B cell (primary cell): ENCODE results near the gene OASL. TPM values are rescaled to one million over a fixed set of nuclear protein-coding genes. Genes with fewer than 3 reads are reported as not detected.

Experiments
- ATAC-seq: fragments of 200-7000 bp; cut with Tn5 transposase; one replicate; pipeline ENCODE4 v1.10.0; 2021; ENCODE audit warnings: low read depth, mild to moderate bottlenecking, moderate number of reproducible peaks, moderate library complexity
- CTCF ChIA-PET: fragments of 350-600 bp; sonication (Branson Sonifier 250); formaldehyde crosslinking; loops from one replicate; lab custom pipeline; 2021; ENCODE audit warnings: antibody characterized with exemption, inconsistent platforms; lab: Charles Lee
- POLR2A ChIA-PET: fragments of 350-600 bp; sonication (Branson Sonifier 250); formaldehyde crosslinking; loops from one replicate; lab custom pipeline; 2021; ENCODE audit warnings: antibody characterized with exemption; lab: Charles Lee
- DNase-seq: peaks from one replicate; pipeline ENCODE4 v3.0.0; 2013
- H2AFZ ChIP-seq: 2 replicates; pipeline ENCODE4 v1.6.1; 2012; ENCODE audit warnings: mild to moderate bottlenecking, low read depth, low read length; ENCODE audit not compliant: insufficient read depth, poor library complexity, severe bottlenecking
- H3K27ac ChIP-seq, 2 donors: 1 replicate in 1 of 2; 2 replicates in 1 of 2; pipeline ENCODE4 v1.5.1; 2012 to 2013; ENCODE audit warnings: low read length in 2 of 2, mild to moderate bottlenecking in 2 of 2, moderate library complexity in 1 of 2
- H3K27me3 ChIP-seq, 4 experiments: fragments of 200-600 bp in 1 of 4; sonication (generic) in 1 of 4; replicated peaks in 1 of 4; 1 replicate in 2 of 4; 2 replicates in 2 of 4; pipeline versions ENCODE4 v1.6.1 to v1.7.0; 2013 to 2016; ENCODE audit warnings: low read length in 3 of 4, mild to moderate bottlenecking in 2 of 4, mixed read lengths in 1 of 4, moderate library complexity in 1 of 4; ENCODE audit not compliant: insufficient read depth in 4 of 4, control insufficient read depth in 3 of 4; ENCODE audit errors: control extremely low read depth in 1 of 4
- H3K36me3 ChIP-seq, 2 experiments: replicated peaks in 1 of 2; 1 replicate in 1 of 2; 2 replicates in 1 of 2; pipeline versions ENCODE4 v1.6.1 to v1.7.1; 2013; ENCODE audit warnings: low read length in 1 of 2; ENCODE audit not compliant: insufficient read depth in 2 of 2, control insufficient read depth in 1 of 2; ENCODE audit errors: control extremely low read depth in 1 of 2, extremely low read depth in 1 of 2
- H3K4me1 ChIP-seq, 2 donors: fragments of 200-600 bp in 1 of 2; sonication (generic) in 1 of 2; 1 replicate in 1 of 2; 2 replicates in 1 of 2; pipeline versions ENCODE4 v1.5.1 to v1.6.1; 2013 to 2017; ENCODE audit warnings: low read length in 2 of 2; ENCODE audit not compliant: control insufficient read depth in 2 of 2, insufficient read depth in 2 of 2
- H3K4me2 ChIP-seq: replicated peaks from 2 replicates; pipeline ENCODE3; 2012; ENCODE audit warnings: mild to moderate bottlenecking, low read depth, low read length; ENCODE audit not compliant: poor library complexity, severe bottlenecking
- H3K4me3 ChIP-seq, 5 experiments: fragments of 200-600 bp in 1 of 5; sonication (generic) in 1 of 5; 1 replicate in 3 of 5; 2 replicates in 2 of 5; pipeline versions ENCODE4 v1.5.1 to v1.7.0; 2011 to 2016; ENCODE audit warnings: low read length in 4 of 5, mild to moderate bottlenecking in 4 of 5, low read depth in 2 of 5, control low read depth in 1 of 5, moderate library complexity in 1 of 5; ENCODE audit not compliant: insufficient read depth in 1 of 5; ENCODE audit errors: control extremely low read depth in 1 of 5, extremely low read depth in 1 of 5
- H3K79me2 ChIP-seq: fragments of 200-600 bp; sonication (generic); one replicate; pipeline ENCODE4 v1.6.0; 2016; ENCODE audit warnings: low read length; ENCODE audit not compliant: control insufficient read depth, insufficient read depth
- H3K9ac ChIP-seq: fragments of 200-600 bp; sonication (generic); 2 replicates; pipeline ENCODE4 v1.6.1; 2017; ENCODE audit warnings: mild to moderate bottlenecking, low read length, moderate library complexity
- H3K9me3 ChIP-seq, 3 donors: one replicate each; pipeline versions ENCODE4 v1.6.1 to v1.7.1; 2013; ENCODE audit warnings: low read length in 2 of 3; ENCODE audit not compliant: control insufficient read depth in 2 of 3, insufficient read depth in 1 of 3; ENCODE audit errors: control extremely low read depth in 1 of 3
- H4K20me1 ChIP-seq: 2 replicates; pipeline ENCODE4 v1.6.0; 2012; ENCODE audit warnings: mild to moderate bottlenecking, low read length; ENCODE audit not compliant: insufficient read depth, control insufficient read depth, poor library complexity, severe bottlenecking
- H3K27ac Mint-ChIP-seq: one replicate; pipeline ENCODE4 v1.8.0; 2021; ENCODE audit warnings: mixed read lengths
- H3K27me3 Mint-ChIP-seq: one replicate; pipeline ENCODE4 v1.8.0; 2021; ENCODE audit warnings: mixed read lengths
- H3K4me1 Mint-ChIP-seq: one replicate; pipeline ENCODE4 v1.8.0; 2021; ENCODE audit warnings: mixed read lengths
- H3K4me3 Mint-ChIP-seq: one replicate; pipeline ENCODE4 v1.8.0; 2021; ENCODE audit warnings: mixed read lengths
- H3K9me3 Mint-ChIP-seq: one replicate; pipeline ENCODE4 v1.8.0; 2022; ENCODE audit warnings: mixed read lengths; ENCODE audit not compliant: insufficient read depth
- CTCF ChIP-seq: fragments of 200-600 bp; IDR thresholded peaks from one replicate; pipeline ENCODE4 v1.8.0; 2022; ENCODE audit warnings: antibody characterized with exemption, mild to moderate bottlenecking
- EZH2 ChIP-seq: IDR thresholded peaks from 2 replicates; pipeline ENCODE4 v1.6.1; 2012; ENCODE audit warnings: borderline replicate concordance, low read depth, mild to moderate bottlenecking, moderate library complexity, low read length; ENCODE audit not compliant: insufficient read depth, poor library complexity, severe bottlenecking
- WGBS: methylation state at CpG from one replicate; pipeline ENCODE4 v1.1.5; 2013; ENCODE audit warnings: missing lambda C conversion rate; ENCODE audit not compliant: insufficient coverage; 5-methylcytosine and 5-hydroxymethylcytosine counted together
- intact Hi-C: fragments of 100-400 bp; cut with micrococcal nuclease; formaldehyde crosslinking; loops from one replicate; pipeline ENCODE4 v1.10.0; 2022
- polyA plus RNA-seq: library from polyadenylated mRNA; depleted of rRNA; stranded (reverse); fragments of >200 nt; gene quantifications from 2 replicates; pipeline ENCODE4 v1.2.3, GENCODE V29; 2012
- total RNA-seq, 2 donors: library from RNA; stranded (reverse); fragments of 120-200 nt in 1 of 2; gene quantifications; 1 replicate in 1 of 2; 2 replicates in 1 of 2; pipeline versions ENCODE4 v1.2.3 to v1.2.4, GENCODE V29; 2013 to 2022

The OASL gene
- total and polyA plus RNA-seq, 2 donors (not counting 1 experiment from before 2014, with no cell fraction given), result 0.18 to 1.1 TPM

DNA sequence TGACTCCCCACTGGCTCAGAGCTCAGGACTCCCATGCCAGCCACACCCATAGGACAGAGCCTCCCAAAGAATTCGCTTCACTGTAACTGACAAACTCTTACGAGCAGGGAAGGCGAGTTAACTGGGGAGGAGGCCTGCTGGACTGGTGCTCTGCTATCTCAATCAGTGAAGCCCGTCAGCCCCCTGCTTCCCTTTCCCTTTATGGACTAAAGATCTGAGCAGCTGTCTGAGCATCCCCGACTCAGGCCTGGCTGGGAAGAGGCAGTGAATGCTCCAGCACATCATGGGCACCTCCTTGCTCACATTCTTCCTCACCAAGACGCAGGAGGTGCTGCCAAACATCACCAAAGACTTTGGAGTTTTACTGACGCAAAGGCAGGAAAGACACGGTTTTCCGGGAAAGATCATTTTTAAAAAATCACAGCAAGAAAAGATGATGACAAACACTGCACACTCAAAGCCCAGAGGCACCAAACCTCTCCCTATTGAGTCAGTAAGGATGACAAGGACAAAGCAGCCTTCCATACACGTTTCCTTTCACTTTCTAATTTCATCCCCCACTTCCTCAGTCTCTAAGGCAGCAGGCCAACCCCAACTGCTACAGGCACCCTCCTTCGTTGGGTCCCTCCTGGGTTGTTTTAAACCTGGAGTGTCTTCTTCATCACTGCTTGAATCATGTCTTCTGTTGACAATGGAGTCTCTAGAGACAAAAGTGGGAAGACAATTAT is 48.6 kb upstream of the OASL start:
- DNase-seq, result no peak
- intact Hi-C loops, result no loop called here
- Histone ChIP-seq H3K4me2 (no peak overlapping the region), H3K27me3 (no peaks in the 10 kb centered on the region), H3K4me3 (no peak overlapping the region), H3K79me2 (no peaks in the 10 kb centered on the region), H3K9me3 (no peaks in the 10 kb centered on the region), H3K4me1 (peaks cover 2 to 3% of the 10 kb centered on the region in 2 donors), H2AFZ (peak overlapping the region; percentile 8), H4K20me1 (no peaks in the 10 kb centered on the region), H3K27ac (no peak overlapping the region), H3K9ac (no peak overlapping the region), H3K36me3 (no peaks in the 10 kb centered on the region)
- CTCF ChIA-PET, result no interaction called here
- no peaks in the 10 kb centered on the region for H3K27me3 Mint-ChIP-seq
- no peaks in the 10 kb centered on the region for H3K9me3 Mint-ChIP-seq
- TF ChIP-seq EZH2 (no peak), CTCF (no peak)
- peaks cover 11% of the 10 kb centered on the region for H3K4me1 Mint-ChIP-seq
- no peak for ATAC-seq
- 71% methylated on average over 11 of the region's 11 CpGs for WGBS
- H3K4me3 Mint-ChIP-seq, result no peak overlapping the region
- POLR2A ChIA-PET, result no interaction called here
- H3K27ac Mint-ChIP-seq, result no peak overlapping the region

- no peaks in the 10 kb centered on the region for H3K27me3 Mint-ChIP-seq
- no peak for DNase-seq
- TF ChIP-seq CTCF (no peak), EZH2 (no peak)
- Histone ChIP-seq H3K4me1 (no peaks in the 10 kb centered on the region), H4K20me1 (no peaks in the 10 kb centered on the region), H3K27ac (no peak overlapping the region), H3K4me2 (no peak overlapping the region), H3K27me3 (no peaks in the 10 kb centered on the region), H2AFZ (no peak overlapping the region), H3K36me3 (no peaks in the 10 kb centered on the region), H3K9ac (no peak overlapping the region), H3K79me2 (no peaks in the 10 kb centered on the region), H3K9me3 (no peaks in the 10 kb centered on the region), H3K4me3 (no peak overlapping the region)
- WGBS, result 91% methylated on average over 3 of the region's 8 CpGs
- ChIA-PET CTCF (interaction anchor here (0.8 kb wide), 1 partner anchor 27 kb away, joined by 3 read pairs; no protein-coding TSS in a partner anchor), POLR2A (no interaction called here)
- intact Hi-C loops, result no loop called here
- no peak overlapping the region for H3K4me3 Mint-ChIP-seq
- peaks cover 5% of the 10 kb centered on the region for H3K4me1 Mint-ChIP-seq
- no peak overlapping the region for H3K27ac Mint-ChIP-seq
- no peak for ATAC-seq
- no peaks in the 10 kb centered on the region for H3K9me3 Mint-ChIP-seq
Measured at GRCh38 chr12:121086781-121087295, 47.8 kb upstream of the OASL start.
